ENCODE results near the gene COQ9.

GRCh38 chr16:57507136-57508034, 60.1 kb downstream of the COQ9 start:
- TF ChIP-seq CTCF (IDR thresholded peaks at IDR 0.05; ENCODE audit: borderline replicate concordance, extremely low read depth, low read length, poor library complexity, severe bottlenecking) (no peak), EZH2 (IDR thresholded peaks at IDR 0.05; ENCODE audit: borderline replicate concordance, low read depth, low read length, severe bottlenecking) (no peak)

Data from DND-41 (cell line).